HG03280 (cell line): ENCODE results near the gene GABRB3.

ENCODE experiments used
- ATAC-seq: cut with Tn5 transposase; IDR thresholded peaks from one replicate; pipeline ENCODE4 v1.9.1; 2021; ENCODE audit warnings: mild to moderate bottlenecking, moderate library complexity; ENCODE audit not compliant: unreplicated experiment

Gene GABRB3

DNA sequence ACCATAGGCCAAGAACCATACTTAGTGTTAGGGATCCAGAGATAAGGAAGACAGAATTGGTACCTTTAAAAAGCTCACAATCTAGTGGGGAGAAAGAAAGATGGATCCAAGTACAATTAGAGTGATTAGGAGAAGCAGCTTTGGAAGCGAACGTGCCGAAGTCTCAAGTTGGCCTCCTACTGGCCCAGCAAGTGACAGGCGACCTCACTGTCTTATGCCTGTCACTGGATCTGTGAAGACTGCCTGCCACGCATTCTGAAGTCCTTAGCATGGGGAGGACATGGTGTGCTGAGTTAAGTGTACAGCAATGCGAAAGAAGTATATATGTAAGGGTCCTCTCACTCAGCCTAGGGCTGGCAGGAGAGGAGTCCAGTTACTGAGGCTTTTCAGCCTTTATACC is 141.0 kb downstream of the GABRB3 start:
- no peak for ATAC-seq

DNA sequence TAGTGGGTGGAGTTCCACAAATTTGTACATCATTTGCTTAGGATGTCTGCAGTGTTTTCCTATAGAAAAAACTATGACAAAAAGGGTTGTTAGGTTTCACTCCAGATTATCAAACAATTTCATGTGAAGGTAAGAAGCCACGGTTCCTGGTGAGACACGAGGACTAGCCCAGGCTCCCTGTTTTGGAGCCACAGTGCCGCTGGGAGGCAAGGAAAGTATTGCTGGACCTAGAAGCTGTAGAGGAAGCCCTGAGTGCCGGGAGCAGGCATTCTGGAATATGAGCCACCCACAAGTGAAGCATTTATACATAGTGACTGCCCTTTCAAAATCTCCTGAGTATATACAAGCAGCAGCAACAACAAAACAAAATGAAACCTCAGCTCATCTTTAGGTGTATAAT is 142.0 kb downstream of the GABRB3 start:
- no peak for ATAC-seq

DNA sequence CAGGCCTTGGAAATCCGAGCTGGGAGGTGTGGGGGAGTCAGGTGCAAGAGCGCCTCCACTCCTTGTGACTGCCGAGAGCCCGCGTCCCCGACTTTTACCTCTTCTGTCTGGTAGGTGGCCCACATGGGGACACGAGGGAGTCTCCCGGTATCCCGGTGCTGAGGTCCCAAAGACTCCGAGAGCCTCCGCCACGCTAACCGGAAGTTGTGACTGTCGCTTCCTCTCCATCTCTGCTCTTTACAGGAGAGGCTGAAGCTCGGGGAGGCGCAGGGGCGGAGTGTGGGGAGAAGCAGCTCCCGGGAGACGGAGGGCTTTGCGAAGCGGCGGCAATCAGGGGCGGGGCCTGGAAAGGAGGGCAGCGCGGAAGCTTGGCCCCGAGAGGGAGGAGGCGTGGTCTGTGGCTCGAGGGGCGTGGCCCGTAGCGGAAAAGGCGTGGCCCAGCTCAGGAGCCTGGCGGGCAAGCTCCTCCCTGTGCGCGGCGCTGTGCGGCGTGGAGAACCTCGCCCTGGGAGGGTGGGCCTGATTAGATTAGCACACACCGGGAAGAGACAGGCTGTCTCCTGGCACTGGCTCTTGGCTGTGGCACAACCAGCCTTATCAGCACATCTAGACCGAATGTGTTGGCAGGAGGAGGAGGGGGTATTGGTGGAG is 143.9 kb downstream of the GABRB3 start:
- ATAC-seq = no peak

DNA sequence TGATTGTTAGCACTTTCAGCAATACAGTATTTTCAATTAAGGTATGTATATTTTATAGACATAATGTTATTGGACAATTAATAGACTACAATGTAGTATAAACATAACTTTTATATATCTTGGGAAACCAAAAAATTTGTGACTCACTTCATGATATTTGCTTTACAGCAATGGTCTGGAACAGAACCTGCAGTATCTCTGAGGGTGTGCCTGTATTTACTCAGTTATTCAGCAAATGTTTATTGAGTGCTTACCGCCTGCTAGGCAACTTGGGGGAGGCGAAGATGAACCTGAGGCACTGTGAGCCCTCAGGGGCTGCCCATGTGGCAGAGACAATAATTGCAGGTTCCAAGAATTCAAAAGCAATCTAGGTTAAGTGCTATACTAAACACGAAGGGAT is 144.8 kb downstream of the GABRB3 start:
- ATAC-seq = no peak

DNA sequence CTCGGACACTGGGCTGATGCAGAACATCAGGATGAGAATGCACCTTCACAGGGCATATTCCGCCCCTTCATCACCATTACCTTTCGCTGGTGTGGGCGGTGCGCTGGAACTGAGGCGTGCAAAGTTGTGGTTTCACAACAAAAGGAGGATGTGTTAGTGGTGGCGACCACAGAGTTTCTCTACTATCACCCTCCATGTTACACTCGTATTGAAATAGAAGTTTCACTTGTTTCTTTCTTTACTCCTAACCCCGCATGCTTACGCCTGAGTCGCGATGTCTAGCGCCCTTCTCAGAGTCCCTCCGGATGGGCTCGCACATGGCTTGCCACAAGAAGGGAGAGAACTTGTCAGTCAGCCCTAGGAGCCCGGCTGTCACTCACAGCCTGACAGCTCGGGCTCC is 148.7 kb downstream of the GABRB3 start:
- no peak for ATAC-seq

DNA sequence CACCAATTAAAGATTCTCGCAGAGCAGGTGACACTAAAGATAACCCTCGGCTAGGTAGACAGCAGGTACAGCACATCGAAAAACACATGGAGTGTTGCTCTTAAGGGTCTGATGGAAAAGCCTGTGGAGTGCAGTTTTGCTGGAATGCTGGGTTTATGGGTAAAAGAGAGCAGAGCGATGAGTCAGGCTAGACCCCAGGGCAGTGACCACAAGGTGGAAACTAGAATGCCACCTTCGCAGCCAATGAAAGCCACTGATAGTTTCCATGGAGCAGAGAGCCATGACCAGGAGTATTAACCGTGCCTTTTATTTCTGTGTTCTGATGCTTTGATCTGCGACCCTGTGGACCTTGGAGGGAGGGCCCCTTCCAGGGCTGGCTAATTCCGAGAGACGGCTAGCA is 149.8 kb downstream of the GABRB3 start:
- no peak for ATAC-seq

DNA sequence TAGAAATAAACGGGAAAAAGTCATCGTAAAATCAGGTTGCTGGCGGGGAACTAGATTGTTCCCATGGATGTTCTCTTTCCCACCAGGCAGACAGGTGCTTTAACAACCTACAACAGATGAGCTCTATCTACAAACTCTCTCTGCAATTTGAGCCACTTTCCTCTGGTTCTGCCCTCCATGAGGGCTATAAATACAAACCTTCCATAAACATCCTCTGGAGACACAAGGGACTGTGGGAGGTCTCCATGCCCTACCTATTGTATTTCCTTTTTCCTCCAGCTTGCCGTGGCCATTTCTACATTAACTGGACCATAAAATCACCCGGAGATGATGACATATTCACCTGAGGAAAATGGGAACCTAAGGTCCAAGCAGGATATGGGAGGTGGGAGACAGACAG is 151.1 kb downstream of the GABRB3 start:
- ATAC-seq = no peak

DNA sequence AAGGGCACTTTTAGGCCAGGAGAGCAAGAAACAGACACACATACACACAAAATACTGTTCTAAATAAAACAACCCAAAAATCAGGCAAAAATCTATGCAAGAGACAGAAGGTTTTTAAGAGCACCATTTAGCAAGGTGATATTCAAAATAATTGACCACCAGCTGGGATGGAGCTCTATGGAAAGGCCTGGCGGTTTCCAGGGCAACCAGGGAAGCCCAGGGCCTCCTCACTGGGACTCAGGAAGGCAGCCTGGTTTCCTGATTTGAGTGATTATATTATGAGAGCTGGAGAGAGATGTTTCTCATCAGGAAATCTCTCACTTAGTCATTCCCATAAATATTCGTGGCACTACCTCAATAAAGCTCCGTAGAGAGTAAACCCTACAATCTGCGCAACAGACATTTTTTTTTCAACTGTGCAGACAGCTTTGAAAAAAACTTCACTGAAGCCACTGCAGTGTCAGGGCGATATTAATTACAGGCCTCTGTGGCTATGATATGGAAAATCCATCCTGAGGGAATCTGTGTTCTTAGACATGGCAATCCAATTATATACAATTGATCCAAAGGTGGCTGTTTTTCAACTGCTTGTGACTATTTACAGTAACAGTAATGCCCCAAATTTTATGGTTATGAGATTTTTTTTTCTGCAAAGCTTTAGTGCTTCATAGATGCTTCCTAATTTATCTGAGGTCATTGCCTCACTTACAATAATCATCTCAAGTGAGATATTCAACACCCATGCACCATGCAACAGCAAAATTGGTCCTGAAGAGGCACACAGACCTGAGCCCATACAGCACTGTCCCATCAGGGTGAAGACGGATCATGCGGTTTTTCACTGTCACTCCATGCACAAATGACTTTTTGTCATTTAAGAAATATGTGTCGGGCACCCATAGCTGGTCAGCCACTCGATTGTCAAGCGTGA is 152.1 kb downstream of the GABRB3 start:
- ATAC-seq = no peak

DNA sequence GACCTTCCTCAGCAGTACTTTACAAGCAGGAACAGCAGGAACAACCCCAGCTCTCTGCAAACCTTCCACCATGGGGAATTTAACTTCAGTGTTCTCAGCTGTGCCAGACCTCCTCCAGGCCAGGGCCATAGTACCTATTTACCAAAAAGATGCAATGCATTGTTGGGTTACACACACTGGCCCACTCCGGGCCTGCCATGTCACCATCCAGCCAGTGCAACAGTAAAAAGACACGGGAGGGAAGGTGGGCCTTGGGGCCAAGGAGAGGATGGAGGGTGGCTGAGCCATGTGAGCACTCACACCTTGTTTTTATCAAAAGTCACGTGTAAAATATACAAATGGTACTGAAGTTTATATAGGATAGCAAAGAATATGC is 157.0 kb downstream of the GABRB3 start:
- ATAC-seq = no peak

DNA sequence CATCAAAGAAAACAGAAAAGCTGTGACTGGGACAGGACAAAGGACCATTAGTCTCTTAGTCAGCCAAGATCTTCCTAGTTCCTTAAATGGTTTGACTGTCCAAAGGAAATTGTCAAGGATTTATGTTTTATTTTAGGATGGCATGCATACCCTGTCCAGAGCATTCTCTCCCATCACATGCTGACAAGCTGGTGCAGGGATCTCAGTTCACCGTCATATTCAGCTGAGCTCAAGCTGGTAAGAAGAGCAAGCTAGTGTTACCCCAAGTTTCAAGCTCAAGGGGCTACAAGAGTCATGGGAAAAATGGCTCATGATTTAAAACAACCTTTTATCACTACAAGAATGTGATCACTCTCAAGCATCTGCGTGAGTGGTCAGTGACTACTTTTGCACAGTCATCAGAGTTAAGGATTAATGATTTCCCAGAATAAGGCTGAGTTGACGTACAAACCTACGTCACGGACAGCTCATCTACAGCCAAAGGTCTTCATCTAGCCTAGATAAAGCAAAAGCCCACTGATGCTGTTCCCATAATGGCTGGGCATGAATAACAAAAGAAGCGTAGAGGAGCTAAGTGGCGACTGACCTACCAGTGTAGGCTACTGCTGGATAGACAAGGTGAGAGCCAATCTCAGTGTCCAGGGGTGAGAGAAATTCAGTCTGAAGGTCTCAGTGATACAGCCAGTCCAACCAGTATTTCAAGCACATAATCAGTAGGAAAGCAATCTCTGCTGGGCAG is 157.5 kb downstream of the GABRB3 start:
- ATAC-seq = no peak

DNA sequence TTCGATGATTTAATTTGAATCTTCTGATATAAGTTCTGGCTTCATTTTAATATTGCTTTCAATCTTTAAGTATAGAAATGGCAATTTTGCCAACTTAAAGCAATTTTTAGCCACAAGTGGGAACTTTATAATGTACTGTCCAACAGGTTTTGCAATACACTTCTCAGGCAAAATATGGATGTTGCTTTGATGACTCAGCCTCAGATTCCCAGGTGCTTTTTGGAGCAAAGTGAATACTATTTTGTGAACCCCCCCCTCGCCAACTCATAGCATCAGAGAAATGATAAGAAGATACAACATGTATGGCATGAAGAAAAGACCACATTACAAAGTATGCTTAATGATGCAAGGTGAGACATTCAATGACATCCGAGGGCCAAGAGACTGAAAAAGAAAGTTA is 158.1 kb downstream of the GABRB3 start:
- no peak for ATAC-seq

DNA sequence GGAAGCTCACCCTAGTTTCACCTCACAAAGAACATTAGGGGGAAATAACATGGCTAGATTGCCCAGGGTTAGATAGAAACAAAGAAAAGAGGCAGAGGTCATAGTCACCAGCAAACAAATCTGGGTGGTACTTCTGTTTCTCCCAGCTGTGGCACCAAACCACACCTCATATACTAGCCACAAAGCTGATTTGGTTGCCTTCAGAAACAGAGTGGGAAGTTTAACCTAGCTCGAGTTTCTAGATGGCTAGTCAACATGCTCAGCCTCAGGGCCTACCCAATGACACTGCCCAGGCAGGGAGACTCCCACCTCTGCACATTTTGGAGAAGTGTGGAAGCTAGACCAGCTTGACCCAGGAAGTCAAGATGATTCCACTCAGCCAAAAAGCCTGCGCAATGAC is 174.2 kb downstream of the GABRB3 start:
- no peak for ATAC-seq

DNA sequence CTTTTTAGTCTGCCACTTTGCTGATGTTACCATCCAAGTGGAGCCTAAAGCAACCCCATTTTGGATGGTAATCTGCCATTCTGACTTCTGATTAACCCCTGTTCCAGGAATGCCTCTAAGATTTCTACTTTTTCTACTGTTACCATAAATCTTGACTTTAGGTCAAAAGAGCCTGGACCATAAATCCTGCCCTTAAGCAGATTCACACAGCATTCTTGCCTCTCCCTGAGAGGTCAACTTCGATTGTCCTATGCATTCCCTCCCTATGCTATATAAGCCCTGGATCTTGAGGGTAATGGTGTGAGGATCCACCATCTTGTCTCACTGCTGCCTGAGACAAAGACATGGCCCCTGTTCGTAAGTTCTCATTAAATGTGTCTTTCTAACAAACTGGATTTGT is 177.3 kb downstream of the GABRB3 start:
- ATAC-seq = no peak

DNA sequence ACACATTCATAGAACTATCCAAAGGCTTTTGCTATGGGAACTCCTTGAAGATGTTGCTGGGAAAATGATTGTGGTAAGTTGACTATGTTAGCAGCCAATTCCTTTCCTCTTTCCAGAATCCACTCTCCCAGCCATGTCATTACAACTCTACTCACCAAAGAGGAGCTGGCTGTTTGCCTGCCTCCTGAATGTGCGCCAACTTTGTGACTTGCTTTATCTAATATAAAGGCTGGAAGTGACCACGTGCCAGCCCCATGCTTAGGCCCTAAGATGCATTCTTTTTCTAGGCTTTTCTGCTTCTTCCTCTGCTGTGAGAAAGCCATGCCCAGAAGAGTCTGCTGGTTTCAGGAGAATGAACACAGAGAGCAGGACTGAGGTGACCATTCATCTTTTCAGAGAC is 182.2 kb downstream of the GABRB3 start:
- ATAC-seq = no peak

DNA sequence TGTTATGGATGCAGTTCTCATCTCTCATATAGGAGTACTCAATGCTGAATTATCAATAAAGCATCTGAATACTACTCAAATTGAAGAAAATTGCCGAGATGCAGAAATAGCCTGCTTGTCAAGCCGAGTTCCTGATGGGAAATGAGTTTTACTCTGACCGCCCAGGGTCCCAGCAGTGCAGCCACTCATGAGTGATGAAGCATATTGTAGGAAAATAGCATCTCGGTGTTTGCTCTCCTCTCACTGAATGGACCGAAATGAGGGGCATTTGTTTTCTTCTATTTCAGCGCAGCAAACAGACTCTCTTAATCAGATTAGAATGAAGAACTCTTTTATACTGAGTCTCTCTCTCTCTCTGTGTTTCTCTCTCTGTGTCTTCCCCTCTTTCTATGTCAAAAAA is 190.0 kb downstream of the GABRB3 start:
- no peak for ATAC-seq

DNA sequence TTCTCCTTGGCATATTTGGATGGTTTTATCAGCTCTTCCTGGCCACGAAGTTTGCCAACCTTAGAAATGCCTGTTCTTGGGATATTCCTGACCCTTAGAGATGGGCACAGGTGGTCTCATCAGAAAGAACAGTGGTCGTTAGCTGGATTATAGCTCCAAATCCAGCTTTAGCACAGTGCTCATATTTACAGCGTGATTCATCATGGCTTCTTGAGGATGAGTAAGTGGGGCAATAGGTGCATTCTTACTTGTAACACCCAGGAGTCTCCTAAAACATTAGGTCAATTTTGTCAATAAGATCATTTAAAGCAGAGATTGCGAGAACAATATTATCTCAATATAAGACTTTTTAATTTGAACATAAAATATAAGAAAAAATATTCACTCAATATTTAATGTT is 191.9 kb downstream of the GABRB3 start:
- no peak for ATAC-seq

DNA sequence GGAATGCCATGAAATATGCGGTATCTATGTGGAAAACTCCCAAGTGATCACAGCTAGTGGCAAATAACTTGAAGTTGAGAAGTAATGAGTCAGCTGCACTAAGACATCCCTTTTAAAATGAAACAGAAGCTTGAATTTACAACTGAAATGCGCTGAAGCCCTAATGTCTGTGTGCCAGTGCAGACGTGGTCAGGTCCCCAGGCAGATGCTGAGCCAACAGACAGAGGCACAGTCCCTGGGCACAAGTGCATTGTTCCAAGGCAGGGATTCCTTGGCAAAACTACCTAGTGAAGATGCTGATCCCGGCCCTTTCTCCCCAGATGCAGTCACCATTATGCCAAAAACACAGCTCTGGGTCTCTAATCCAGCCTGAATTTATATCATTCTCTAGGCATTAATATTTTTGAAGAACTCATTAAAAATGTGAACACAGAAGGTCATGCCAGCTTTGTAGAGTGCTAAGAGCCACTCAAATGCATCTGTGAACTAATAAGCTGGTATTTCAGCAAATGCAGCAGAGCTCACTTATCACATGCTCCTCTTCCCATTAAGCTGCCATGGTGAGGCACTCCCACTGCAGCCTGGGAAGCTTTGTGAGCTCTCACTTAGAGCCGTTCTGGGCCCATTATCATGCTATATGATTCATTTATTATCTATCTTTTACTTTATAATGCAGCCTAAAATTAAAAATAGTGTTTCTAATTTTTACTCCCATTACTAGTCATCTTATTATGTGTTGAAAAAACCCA is 200.1 kb downstream of the GABRB3 start:
- no peak for ATAC-seq

DNA sequence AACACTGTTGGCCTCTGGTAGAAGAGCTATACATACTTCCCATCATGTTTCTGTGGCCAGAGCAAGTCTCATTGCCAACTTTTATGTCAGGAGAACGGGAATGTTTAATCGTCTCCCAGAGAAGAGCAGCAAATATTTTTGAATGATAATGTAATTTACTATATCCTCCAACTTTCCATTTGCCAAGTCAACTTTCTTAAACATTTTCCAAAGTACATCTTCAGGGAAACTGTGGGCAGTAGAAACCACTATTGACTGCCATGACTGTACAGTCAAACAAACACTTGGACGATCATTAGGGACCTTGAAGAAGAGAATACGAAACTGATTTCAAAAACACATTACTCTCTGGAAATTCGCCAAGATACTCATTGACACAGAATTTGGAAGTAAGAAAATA is 201.5 kb downstream of the GABRB3 start:
- ATAC-seq = no peak

DNA sequence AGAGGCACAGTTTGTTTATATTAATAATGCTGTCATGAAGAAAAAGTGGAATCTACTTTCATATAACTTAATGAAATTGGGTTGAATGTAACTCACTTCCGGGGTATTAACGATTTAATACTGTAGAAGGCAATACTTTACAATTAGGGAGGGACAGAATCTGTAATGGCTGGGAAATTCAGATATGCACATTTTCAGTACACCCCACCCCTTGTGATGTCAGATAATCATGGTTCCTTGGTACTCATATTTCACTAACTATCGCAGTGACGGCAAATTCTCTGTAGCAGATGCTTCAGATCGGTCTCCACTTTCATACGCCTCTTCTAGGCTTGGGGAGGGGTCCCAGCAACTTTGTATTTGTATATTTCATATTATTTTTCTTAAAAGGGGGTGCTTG is 207.3 kb downstream of the GABRB3 start:
- ATAC-seq = no peak

DNA sequence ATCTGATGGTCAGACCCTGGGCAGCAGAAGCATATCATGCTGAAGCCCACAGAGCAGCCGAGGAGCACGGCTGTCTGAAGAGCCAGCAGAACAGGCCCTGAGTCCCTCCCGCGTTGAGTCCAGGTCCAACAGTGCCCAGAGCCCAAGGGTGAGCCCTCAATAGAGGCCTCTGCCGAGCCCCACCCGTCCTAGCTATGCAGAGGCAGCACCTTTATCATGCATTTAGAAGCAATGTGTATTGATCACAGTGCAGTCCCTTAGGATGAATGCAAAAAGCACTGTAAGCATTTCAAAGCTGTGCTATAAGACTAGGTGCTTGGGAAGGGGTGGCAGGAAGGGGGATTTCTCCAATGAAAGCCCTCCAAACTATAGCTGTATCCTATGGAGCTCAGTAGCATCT is 208.5 kb downstream of the GABRB3 start:
- ATAC-seq = no peak

DNA sequence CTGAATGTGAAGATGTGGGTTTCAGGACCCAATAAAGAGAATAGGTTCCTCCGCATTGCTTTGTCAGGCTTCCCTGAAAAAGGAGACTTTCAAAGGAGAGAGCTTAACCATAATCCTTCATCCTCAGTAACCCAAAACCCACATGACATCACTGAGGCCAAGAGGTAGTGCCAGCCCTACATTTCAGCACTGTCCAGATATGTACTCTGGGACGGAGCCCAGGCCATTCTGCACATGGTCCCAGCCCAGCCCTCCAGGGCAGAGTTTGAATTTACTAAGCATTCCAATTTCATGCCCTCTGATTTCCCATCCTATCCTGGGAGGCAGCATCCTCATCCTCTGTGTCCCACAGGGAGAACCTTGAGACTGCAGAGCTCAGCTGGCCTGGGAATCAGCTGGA is 210.5 kb downstream of the GABRB3 start:
- no peak for ATAC-seq
